Fibroblast of mammary gland (primary cell): Measurements from ENCODE around the gene APCDD1.

Source experiments
- DNase-seq: peaks from one replicate; pipeline ENCODE4 v3.0.0-alpha.2; 2010; ENCODE audit warnings: low read depth
- H3K4me3 ChIP-seq: 2 replicates; pipeline ENCODE4 v1.5.1; 2011; ENCODE audit warnings: low read depth, mild to moderate bottlenecking, low read length, moderate library complexity; ENCODE audit not compliant: control insufficient read depth
- TF ChIP-seq, protein P1 (sequence below): conservative IDR thresholded peaks from 2 replicates; pipeline ENCODE4 v1.5.1; 2011; ENCODE audit warnings: low read depth, low read length, inconsistent platforms; ENCODE audit not compliant: control insufficient read depth, insufficient read depth

Gene APCDD1

DNA sequence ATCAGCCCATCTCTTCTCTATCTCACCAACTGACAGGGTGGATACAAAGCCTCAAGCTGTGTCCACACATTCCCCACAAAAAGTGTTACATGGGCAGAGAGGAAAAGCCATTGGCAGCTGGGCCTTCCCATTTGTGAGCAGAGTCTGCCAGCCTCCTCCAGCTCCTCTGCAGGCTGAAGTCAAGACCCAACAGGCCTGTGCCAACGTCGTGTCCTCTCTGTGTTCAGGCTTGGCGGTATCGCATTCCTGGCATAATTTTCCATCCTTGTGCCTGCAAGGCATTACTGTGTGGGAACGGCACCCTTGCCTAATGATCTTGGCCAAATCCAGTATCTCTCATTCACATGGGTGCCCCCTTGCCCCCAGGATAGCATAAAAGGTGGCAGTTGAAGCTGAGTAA is 41.5 kb upstream of the APCDD1 start:
- no peak overlapping the region for H3K4me3 ChIP-seq
- no peak for DNase-seq
- TF ChIP-seq, protein P1, sequence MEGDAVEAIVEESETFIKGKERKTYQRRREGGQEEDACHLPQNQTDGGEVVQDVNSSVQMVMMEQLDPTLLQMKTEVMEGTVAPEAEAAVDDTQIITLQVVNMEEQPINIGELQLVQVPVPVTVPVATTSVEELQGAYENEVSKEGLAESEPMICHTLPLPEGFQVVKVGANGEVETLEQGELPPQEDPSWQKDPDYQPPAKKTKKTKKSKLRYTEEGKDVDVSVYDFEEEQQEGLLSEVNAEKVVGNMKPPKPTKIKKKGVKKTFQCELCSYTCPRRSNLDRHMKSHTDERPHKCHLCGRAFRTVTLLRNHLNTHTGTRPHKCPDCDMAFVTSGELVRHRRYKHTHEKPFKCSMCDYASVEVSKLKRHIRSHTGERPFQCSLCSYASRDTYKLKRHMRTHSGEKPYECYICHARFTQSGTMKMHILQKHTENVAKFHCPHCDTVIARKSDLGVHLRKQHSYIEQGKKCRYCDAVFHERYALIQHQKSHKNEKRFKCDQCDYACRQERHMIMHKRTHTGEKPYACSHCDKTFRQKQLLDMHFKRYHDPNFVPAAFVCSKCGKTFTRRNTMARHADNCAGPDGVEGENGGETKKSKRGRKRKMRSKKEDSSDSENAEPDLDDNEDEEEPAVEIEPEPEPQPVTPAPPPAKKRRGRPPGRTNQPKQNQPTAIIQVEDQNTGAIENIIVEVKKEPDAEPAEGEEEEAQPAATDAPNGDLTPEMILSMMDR, result no peak

DNA sequence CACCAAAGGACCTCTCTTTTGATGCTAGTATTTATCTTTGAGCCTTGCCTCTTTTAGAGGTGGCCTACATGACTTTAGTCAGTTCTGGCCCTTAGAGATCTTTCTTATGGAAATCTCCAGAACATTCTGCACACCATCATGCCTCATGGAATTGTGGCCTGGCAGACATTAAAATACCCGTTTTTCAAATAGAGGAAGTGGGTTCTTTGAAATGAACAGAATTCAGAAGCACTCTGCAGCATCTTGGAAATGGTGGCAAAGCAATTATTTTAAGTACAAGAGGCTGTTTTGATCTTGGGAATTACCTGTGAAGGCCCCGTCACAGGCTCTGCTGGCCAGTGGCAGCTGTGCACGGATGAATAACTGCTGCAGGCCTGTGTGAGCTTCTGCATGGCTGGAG is 40.7 kb upstream of the APCDD1 start:
- TF ChIP-seq, protein P1, result no peak
- H3K4me3 ChIP-seq, result no peak overlapping the region
- no peak for DNase-seq

DNA sequence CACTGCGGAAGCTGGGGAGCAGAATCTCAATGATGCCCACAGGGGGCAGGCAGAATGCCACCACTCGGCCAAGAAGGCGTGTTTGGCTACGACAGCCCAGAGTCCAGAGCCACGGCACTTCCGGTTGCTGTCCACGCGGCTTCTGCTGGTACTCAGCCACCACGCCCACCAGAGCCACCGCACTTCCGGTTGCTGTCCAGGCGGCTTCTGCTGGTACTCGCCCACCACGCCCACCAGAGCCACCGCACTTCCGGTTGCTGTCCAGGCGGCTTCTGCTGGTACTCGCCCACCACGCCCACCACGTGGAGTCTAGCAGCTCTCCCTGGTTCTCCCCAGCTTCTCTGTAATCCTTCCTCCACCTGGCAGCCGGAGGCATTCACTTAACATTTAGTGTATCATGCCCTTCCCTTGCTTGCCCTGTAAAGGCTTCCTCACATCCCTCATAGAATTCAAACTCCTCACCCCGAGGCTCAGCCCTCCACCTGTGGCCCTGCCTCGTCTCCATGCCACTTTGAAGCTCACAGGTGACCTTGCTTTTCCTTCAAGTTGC is 40.1 kb upstream of the APCDD1 start:
- no peak overlapping the region for H3K4me3 ChIP-seq
- DNase-seq, result no peak
- TF ChIP-seq, protein P1, result no peak

DNA sequence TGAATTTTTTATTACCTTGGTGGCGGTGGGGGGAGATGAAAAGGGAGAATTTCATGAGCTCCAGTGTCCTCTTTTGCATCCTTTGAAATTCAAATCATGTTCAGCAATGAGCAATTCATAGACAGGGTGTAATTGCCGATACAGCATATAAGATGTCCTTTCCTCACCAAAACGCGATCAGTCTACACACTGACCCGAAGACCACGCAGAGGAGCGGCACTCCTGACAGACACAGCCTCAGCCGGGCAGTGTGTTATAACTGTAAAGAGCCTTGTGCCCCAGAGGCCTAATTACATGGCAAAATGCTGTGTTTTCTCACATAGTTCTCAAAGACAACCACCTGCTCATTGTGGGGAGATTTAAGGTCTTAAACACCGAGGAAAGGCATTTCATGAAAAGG is 38.4 kb upstream of the APCDD1 start:
- TF ChIP-seq, protein P1, result no peak
- no peak for DNase-seq
- H3K4me3 ChIP-seq, result no peak overlapping the region

DNA sequence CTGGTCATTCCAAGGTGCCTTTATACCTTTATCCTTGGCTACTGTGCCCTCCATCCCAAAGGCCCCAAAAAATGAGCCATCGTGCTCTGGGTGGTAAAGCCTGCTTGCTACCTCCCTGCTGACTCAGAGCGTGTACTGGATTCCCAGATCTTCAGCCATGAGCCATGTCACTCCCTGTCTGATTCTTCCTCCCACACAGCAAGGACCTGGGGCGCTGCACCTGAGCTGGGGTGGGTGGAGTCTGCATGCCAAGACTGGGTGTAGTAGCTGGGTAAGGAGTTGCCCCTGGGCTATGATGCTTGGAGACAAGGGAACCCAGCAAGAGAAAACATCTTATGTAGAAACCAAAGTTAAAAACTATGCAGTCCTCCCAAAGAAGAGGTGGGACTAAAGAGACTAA is 37.2 kb upstream of the APCDD1 start:
- TF ChIP-seq, protein P1, result no peak
- DNase-seq, result no peak
- no peak overlapping the region for H3K4me3 ChIP-seq

DNA sequence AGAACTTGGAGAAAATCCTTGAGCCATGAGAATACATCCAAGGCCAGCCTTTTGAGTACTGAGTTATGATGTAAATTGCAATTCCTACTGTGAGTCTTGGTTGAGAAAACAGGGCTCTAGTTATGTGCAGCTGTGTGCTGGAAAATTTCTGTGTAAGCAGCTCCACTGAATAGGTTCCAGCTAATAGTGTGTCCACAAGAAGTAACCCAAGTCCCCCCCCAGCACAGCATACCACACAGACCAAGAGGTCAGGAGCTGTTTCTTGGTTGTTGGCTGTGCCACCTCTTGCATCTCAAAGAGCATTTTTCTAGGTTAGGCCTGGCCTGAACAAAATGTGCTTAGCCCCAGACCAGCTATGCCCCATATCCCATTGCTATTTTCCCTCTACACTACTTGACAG is 36.8 kb upstream of the APCDD1 start:
- no peak for DNase-seq
- no peak overlapping the region for H3K4me3 ChIP-seq
- TF ChIP-seq, protein P1, result no peak

DNA sequence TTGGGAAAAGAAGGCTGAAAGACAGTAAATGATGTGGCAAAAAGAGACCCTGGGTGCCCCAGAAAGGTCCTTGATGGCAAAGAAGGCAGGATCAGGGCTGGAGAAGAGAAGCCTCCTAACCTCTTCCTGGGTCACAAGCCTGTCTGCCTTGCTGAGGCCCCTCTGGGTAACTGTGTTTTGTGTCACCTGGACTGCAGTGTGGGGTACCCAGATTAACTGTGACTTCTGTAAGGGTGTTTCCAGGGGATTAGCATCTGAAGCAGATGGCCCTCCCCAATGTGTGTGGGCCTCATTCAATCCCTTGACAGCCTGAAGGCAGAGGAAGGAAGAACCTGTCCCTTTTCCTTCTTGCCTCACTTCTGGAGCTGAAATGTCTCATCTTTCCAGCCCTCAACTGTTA is 35.6 kb upstream of the APCDD1 start:
- no peak for DNase-seq
- TF ChIP-seq, protein P1, result no peak
- no peak overlapping the region for H3K4me3 ChIP-seq
